Neural progenitor cell (in vitro differentiated cells): Measurements from ENCODE around the gene EIF3D. TPM values are rescaled to one million over a fixed set of nuclear protein-coding genes. Genes with fewer than 3 reads are reported as not detected.
A peak's percentile ranks its signal among the peaks of the same experiment; 100 is the strongest.

ENCODE experiments used
- DNase-seq: peaks from one replicate; pipeline ENCODE4 v3.0.0-alpha.2; 2016; ENCODE audit warnings: low spot score
- H2AFZ ChIP-seq: fragments of 200-600 bp; sonication (generic); replicated peaks from 2 replicates; pipeline ENCODE4 v1.6.1; 2016; ENCODE audit warnings: antibody characterized with exemption
- H3F3A ChIP-seq: fragments of 200-600 bp; sonication (generic); 2 replicates; pipeline ENCODE4 v1.6.1; 2016; ENCODE audit warnings: antibody characterized with exemption, low read depth
- H3K27ac ChIP-seq: fragments of 200-600 bp; sonication (generic); 2 replicates; pipeline ENCODE4 v1.5.1; 2016; ENCODE audit warnings: mild to moderate bottlenecking
- H3K27me3 ChIP-seq: fragments of 200-600 bp; sonication (generic); 2 replicates; pipeline ENCODE4 v1.6.1; 2016; ENCODE audit warnings: mild to moderate bottlenecking, moderate library complexity
- H3K36me3 ChIP-seq: fragments of 200-600 bp; sonication (generic); 2 replicates; pipeline ENCODE4 v1.5.1; 2016
- H3K4me1 ChIP-seq: fragments of 200-600 bp; sonication (generic); 2 replicates; pipeline ENCODE4 v1.6.1; 2016; ENCODE audit warnings: mixed run types
- H3K4me2 ChIP-seq: fragments of 200-600 bp; sonication (generic); 2 replicates; pipeline ENCODE4 v1.6.1; 2016
- H3K4me3 ChIP-seq: fragments of 200-600 bp; sonication (generic); 2 replicates; pipeline ENCODE4 v1.5.1; 2016
- H3K79me2 ChIP-seq: fragments of 200-600 bp; sonication (generic); 2 replicates; pipeline ENCODE4 v1.6.1; 2016; ENCODE audit warnings: low read depth
- H3K9ac ChIP-seq: fragments of 200-600 bp; sonication (generic); 2 replicates; pipeline ENCODE4 v1.6.1; 2016
- H3K9me3 ChIP-seq: fragments of 200-600 bp; sonication (generic); 2 replicates; pipeline ENCODE4 v1.5.1; 2016; ENCODE audit warnings: low read depth
- H4K20me1 ChIP-seq: fragments of 200-600 bp; sonication (generic); 2 replicates; pipeline ENCODE4 v1.6.1; 2016; ENCODE audit warnings: low read depth
- H3K27ac Mint-ChIP-seq: 3 replicates; pipeline ENCODE4 v1.8.0; 2021; ENCODE audit warnings: mixed read lengths
- H3K27me3 Mint-ChIP-seq: 2 replicates; pipeline ENCODE4 v1.8.0; 2022; ENCODE audit warnings: low read depth, mild to moderate bottlenecking, inconsistent platforms, moderate library complexity, mixed read lengths; ENCODE audit not compliant: insufficient read depth
- H3K36me3 Mint-ChIP-seq: 3 replicates; pipeline ENCODE4 v1.8.0; 2021; ENCODE audit warnings: mixed read lengths
- H3K4me1 Mint-ChIP-seq: 3 replicates; pipeline ENCODE4 v1.8.0; 2021; ENCODE audit warnings: mixed read lengths
- H3K4me3 Mint-ChIP-seq: 3 replicates; pipeline ENCODE4 v1.8.0; 2021; ENCODE audit warnings: mild to moderate bottlenecking, moderate library complexity, mixed read lengths
- H3K9me3 Mint-ChIP-seq: 3 replicates; pipeline ENCODE4 v1.8.0; 2020; ENCODE audit warnings: mixed read lengths
- EZH2 ChIP-seq: fragments of 200-600 bp; sonication (generic); IDR thresholded peaks from 2 replicates; pipeline ENCODE4 v1.6.1; 2017; ENCODE audit warnings: antibody characterized with exemption, mild to moderate bottlenecking, moderate library complexity
- EZH2phosphoT487 ChIP-seq: fragments of 200-600 bp; sonication (generic); IDR thresholded peaks from 2 replicates; pipeline ENCODE4 v1.6.1; 2017; ENCODE audit warnings: antibody characterized with exemption
- total RNA-seq: library from RNA; depleted of rRNA; stranded (reverse); fragments of >200 nt; gene quantifications from 2 replicates; pipeline ENCODE4 v1.2.3, GENCODE V29; 2015; ENCODE audit warnings: low replicate concordance
- TF ChIP-seq, protein P1 (sequence below): fragments of 200-600 bp; sonication (generic); IDR thresholded peaks from 2 replicates; pipeline ENCODE4 v1.5.1; 2017; ENCODE audit warnings: antibody characterized with exemption, mild to moderate bottlenecking

EIF3D gene
- total RNA-seq, 1 donor from 2014 or later, result 361 TPM

DNA sequence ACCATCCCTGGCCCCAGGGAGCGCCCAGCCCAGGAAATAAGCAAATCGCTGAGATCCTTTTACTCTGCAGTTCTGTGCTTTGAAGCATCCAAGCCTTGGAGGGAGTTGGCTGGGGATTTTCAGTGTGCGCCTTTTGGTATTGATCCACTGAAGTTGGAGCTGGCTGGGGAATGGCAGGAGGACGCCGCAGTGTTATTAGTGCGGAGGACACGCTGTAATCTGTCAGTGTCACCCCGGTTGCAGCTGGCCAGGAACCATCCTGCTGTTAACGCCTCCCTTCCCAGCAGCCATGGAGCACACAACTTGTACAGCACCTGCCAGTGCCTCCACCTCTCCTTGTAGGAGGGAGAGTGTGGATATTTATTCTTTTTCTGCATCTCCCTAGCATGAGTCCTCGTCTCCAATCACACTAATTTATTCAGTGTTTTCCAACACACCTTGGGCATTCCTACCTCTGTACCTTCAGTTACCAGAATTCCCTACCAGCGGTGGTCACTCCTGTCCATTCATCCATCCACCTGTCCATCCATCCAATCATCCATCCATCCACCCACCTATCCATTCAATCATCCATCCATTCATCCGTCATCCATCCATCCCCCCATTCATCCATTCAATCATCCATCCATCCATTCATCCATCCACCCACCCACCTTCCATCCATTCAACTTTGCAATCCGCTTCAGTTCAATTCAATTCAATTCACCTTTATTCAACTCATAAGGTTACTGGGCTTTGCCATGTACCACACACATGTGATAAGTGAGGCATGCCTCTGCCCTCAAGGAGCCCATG lies 21.9 kb upstream of the EIF3D start:
- Histone ChIP-seq H3K9me3 (no peaks in the 10 kb centered on the region), H3K36me3 (no peaks in the 10 kb centered on the region), H3K79me2 (no peaks in the 10 kb centered on the region), H3K4me3 (no peak overlapping the region), H3K27me3 (peaks cover 3% of the 10 kb centered on the region), H3K4me1 (peaks cover 3% of the 10 kb centered on the region), H3K4me2 (no peak overlapping the region), H2AFZ (no peak overlapping the region), H3F3A (no peaks in the 10 kb centered on the region), H3K27ac (no peak overlapping the region), H4K20me1 (no peaks in the 10 kb centered on the region), H3K9ac (no peak overlapping the region)
- no peaks in the 10 kb centered on the region for H3K9me3 Mint-ChIP-seq
- H3K36me3 Mint-ChIP-seq, result no peaks in the 10 kb centered on the region
- peaks cover 10% of the 10 kb centered on the region for H3K4me1 Mint-ChIP-seq
- no peak for DNase-seq
- peaks cover 15% of the 10 kb centered on the region for H3K27me3 Mint-ChIP-seq
- no peak overlapping the region for H3K27ac Mint-ChIP-seq
- TF ChIP-seq, protein P1, sequence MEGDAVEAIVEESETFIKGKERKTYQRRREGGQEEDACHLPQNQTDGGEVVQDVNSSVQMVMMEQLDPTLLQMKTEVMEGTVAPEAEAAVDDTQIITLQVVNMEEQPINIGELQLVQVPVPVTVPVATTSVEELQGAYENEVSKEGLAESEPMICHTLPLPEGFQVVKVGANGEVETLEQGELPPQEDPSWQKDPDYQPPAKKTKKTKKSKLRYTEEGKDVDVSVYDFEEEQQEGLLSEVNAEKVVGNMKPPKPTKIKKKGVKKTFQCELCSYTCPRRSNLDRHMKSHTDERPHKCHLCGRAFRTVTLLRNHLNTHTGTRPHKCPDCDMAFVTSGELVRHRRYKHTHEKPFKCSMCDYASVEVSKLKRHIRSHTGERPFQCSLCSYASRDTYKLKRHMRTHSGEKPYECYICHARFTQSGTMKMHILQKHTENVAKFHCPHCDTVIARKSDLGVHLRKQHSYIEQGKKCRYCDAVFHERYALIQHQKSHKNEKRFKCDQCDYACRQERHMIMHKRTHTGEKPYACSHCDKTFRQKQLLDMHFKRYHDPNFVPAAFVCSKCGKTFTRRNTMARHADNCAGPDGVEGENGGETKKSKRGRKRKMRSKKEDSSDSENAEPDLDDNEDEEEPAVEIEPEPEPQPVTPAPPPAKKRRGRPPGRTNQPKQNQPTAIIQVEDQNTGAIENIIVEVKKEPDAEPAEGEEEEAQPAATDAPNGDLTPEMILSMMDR, result no peak
- H3K4me3 Mint-ChIP-seq, result no peak overlapping the region

GRCh38 chr22:36549033-36549432 lies 20.1 kb upstream of the EIF3D start:
- Mint-ChIP-seq H3K4me3 (no peak overlapping the region), H3K9me3 (no peaks in the 10 kb centered on the region), H3K4me1 (peaks cover 10% of the 10 kb centered on the region), H3K27ac (no peak overlapping the region), H3K36me3 (no peaks in the 10 kb centered on the region), H3K27me3 (peaks cover 12% of the 10 kb centered on the region)
- no peaks in the 10 kb centered on the region for H3F3A ChIP-seq
- no peaks in the 10 kb centered on the region for H3K36me3 ChIP-seq
- H3K9ac ChIP-seq, result no peak overlapping the region
- no peak overlapping the region for H3K4me2 ChIP-seq
- H3K4me1 ChIP-seq, result peaks cover 3% of the 10 kb centered on the region
- no peaks in the 10 kb centered on the region for H3K79me2 ChIP-seq
- H3K27ac ChIP-seq, result no peak overlapping the region
- no peaks in the 10 kb centered on the region for H3K9me3 ChIP-seq
- TF ChIP-seq EZH2, result no peak
- TF ChIP-seq, protein P1, result no peak
- no peak for TF ChIP-seq EZH2phosphoT487
- no peaks in the 10 kb centered on the region for H4K20me1 ChIP-seq
- peaks cover 12% of the 10 kb centered on the region for H3K27me3 ChIP-seq
- no peak for DNase-seq
- no peak overlapping the region for H3K4me3 ChIP-seq
- peak overlapping the region; percentile 68 for H2AFZ ChIP-seq

DNA sequence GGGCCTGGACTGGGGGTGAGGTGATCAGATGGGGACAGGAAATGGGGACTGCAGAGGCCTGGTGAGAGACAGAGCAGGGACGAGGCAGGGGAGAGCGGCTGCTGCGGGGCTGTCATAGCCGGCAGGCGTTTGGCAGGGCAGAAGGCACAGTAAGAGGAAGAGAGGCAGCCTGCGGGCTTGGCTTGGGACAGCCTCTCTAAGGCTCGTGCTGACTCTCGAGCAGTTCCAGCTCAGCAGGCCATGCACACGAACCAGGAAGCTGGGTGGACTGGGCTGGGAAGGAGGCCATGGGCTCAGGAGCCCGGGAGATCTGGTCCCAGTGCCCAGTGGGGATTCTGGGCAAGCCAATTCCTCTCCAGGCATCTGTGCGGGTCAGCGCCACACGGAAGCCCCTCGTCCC lies 19.6 kb upstream of the EIF3D start:
- H2AFZ ChIP-seq, result peak overlapping the region; percentile 68
- peaks cover 3% of the 10 kb centered on the region for H3K4me1 ChIP-seq
- no peaks in the 10 kb centered on the region for H3K79me2 ChIP-seq
- DNase-seq, result peak; percentile 31
- Mint-ChIP-seq H3K4me3 (no peak overlapping the region), H3K9me3 (no peaks in the 10 kb centered on the region), H3K36me3 (no peaks in the 10 kb centered on the region), H3K27me3 (peaks cover 12% of the 10 kb centered on the region), H3K27ac (peak overlapping the region; percentile 39), H3K4me1 (peaks cover 10% of the 10 kb centered on the region)
- no peak overlapping the region for H3K4me2 ChIP-seq
- TF ChIP-seq EZH2 (no peak), EZH2phosphoT487 (no peak)
- TF ChIP-seq, protein P1, result no peak
- peaks cover 12% of the 10 kb centered on the region for H3K27me3 ChIP-seq
- no peaks in the 10 kb centered on the region for H3K36me3 ChIP-seq
- no peak overlapping the region for H3K27ac ChIP-seq
- H3K9ac ChIP-seq, result no peak overlapping the region
- no peak overlapping the region for H3K4me3 ChIP-seq
- no peaks in the 10 kb centered on the region for H4K20me1 ChIP-seq
- no peaks in the 10 kb centered on the region for H3K9me3 ChIP-seq
- H3F3A ChIP-seq, result no peaks in the 10 kb centered on the region
